Ureter (tissue), 1 donor: ENCODE results near the gene KNDC1. TPM values are rescaled to one million over a fixed set of nuclear protein-coding genes. Genes with fewer than 3 reads are reported as not detected.

Experiments used
- total RNA-seq: library from RNA; stranded (reverse); gene quantifications from one replicate; pipeline ENCODE4 v1.2.4, GENCODE V29; 2023
- donor health status: DM: yes; HTN: yes; CAD: no.

KNDC1 gene
- total RNA-seq, 1 donor from 2014 or later: 2.2 TPM

Other genes with a start within 250 kb of the KNDC1 start
- 1.7 TPM for gene CFAP46, start 217.6 kb upstream of the KNDC1 start, total RNA-seq
- gene ADGRA1, start 72.3 kb upstream of the KNDC1 start, total RNA-seq: 0.13 TPM
- not detected for gene UTF1, start 70.0 kb downstream of the KNDC1 start, total RNA-seq
- gene VENTX, start 77.6 kb downstream of the KNDC1 start, total RNA-seq: 0.81 TPM
- 35.3 TPM for gene ADAM8, start 116.6 kb downstream of the KNDC1 start, total RNA-seq
- gene TUBGCP2, start 148.7 kb downstream of the KNDC1 start, total RNA-seq: 51.9 TPM
- gene ZNF511, start 148.7 kb downstream of the KNDC1 start, total RNA-seq: 37.4 TPM
- not detected for gene CALY, start 176.7 kb downstream of the KNDC1 start, total RNA-seq
- not detected for gene PRAP1, start 187.2 kb downstream of the KNDC1 start, total RNA-seq
- 20.3 TPM for gene FUOM, start 197.8 kb downstream of the KNDC1 start, total RNA-seq
- 130 TPM for gene ECHS1, start 213.1 kb downstream of the KNDC1 start, total RNA-seq
- 5.2 TPM for gene PAOX, start 219.0 kb downstream of the KNDC1 start, total RNA-seq
- gene MTG1, start 233.9 kb downstream of the KNDC1 start, total RNA-seq: 66.2 TPM